HepG2 (cell line): ENCODE results near the gene WDR81. TPM values are rescaled to one million over a fixed set of nuclear protein-coding genes. Genes with fewer than 3 reads are reported as not detected.
A peak's percentile ranks its signal among the peaks of the same experiment; 100 is the strongest.

Experiments
- SKI ChIP-seq: fragments of 450-650 bp; IDR thresholded peaks from one replicate; pipeline ENCODE4 v1.6.1; 2018; ENCODE audit warnings: mild to moderate bottlenecking; ENCODE audit not compliant: partially characterized antibody
- SOX5 ChIP-seq: IDR thresholded peaks from 2 replicates; pipeline ENCODE4 v1.6.1; 2016; ENCODE audit warnings: borderline replicate concordance
- SYNCRIP ChIP-seq: fragments of 200-400 bp; formaldehyde crosslinking; IDR thresholded peaks from 2 replicates; pipeline ENCODE4 v1.6.1; 2018; ENCODE audit warnings: mild to moderate bottlenecking, low read depth, low read length; ENCODE audit not compliant: insufficient read depth
- TEAD3 ChIP-seq: optimal IDR thresholded peaks from 2 replicates; pipeline ENCODE3; 2016; ENCODE audit warnings: borderline replicate concordance
- ZNF101 ChIP-seq: sonication (generic); formaldehyde crosslinking; IDR thresholded peaks from 2 replicates; pipeline ENCODE4 v1.4.0; 2020; ENCODE audit warnings: mild to moderate bottlenecking, low read depth, missing genetic modification reagents, borderline replicate concordance
- ZNF30 ChIP-seq: sonication (generic); formaldehyde crosslinking; IDR thresholded peaks from 2 replicates; pipeline ENCODE4 v1.5.0; 2020; ENCODE audit warnings: mild to moderate bottlenecking, missing genetic modification reagents
- ZNF737 ChIP-seq: sonication (generic); formaldehyde crosslinking; IDR thresholded peaks from 2 replicates; pipeline ENCODE4 v1.5.0; 2020; ENCODE audit warnings: missing genetic modification reagents, mild to moderate bottlenecking, borderline replicate concordance
- ZSCAN21 ChIP-seq: sonication (generic); formaldehyde crosslinking; IDR thresholded peaks from 2 replicates; pipeline ENCODE4 v1.8.0; 2022; ENCODE audit warnings: mild to moderate bottlenecking, missing genetic modification reagents, moderate library complexity, borderline replicate concordance
- polyA plus RNA-seq, 8 experiments: library from polyadenylated mRNA; depleted of rRNA in 3 of 8; stranded (reverse) in 7 of 8; unstranded in 1 of 8; fragments of >200 nt; fragmentation: Illumina TruSeq in 4 of 8; extraction: Trizol in 4 of 8; gene quantifications; 2 replicates each; pipeline versions ENCODE4 v1.2.1 to v1.2.3, GENCODE V29; 2011 to 2016; ENCODE audit warnings: low read depth in 4 of 8, missing spikeins in 1 of 8, mixed read lengths in 1 of 8; ENCODE audit not compliant: insufficient read depth in 1 of 8
- total RNA-seq, 5 experiments: library from RNA; depleted of rRNA; stranded (reverse); fragments of >200 nt; fragmentation: Illumina TruSeq; extraction: Trizol; gene quantifications; 2 replicates each; pipeline ENCODE4 v1.2.3, GENCODE V29; 2016; ENCODE audit warnings: low read depth in 1 of 5
- TF ChIP-seq, protein P1 (sequence below): sonication (generic); formaldehyde crosslinking; IDR thresholded peaks from 2 replicates; pipeline ENCODE4 v1.5.1; 2020; ENCODE audit warnings: missing genetic modification reagents, mild to moderate bottlenecking, borderline replicate concordance
- TF ChIP-seq, protein P2 (sequence below): sonication (generic); formaldehyde crosslinking; IDR thresholded peaks from 2 replicates; pipeline ENCODE4 v1.5.0; 2020; ENCODE audit warnings: missing genetic modification reagents
- TF ChIP-seq, protein P3 (sequence below): IDR thresholded peaks from 2 replicates; pipeline ENCODE4 v1.6.1; 2016; ENCODE audit warnings: mild to moderate bottlenecking, missing biosample characterization, missing genetic modification reagents
- TF ChIP-seq, protein P4 (sequence below): sonication (generic); formaldehyde crosslinking; IDR thresholded peaks from 2 replicates; pipeline ENCODE4 v1.5.0; 2020; ENCODE audit warnings: mild to moderate bottlenecking, missing genetic modification reagents
- TF ChIP-seq, protein P5 (sequence below): sonication (generic); formaldehyde crosslinking; conservative IDR thresholded peaks from 2 replicates; pipeline ENCODE4 v1.4.0; 2020; ENCODE audit warnings: missing genetic modification reagents
- TF ChIP-seq, protein P6 (sequence below): sonication (generic); formaldehyde crosslinking; IDR thresholded peaks from 2 replicates; pipeline ENCODE4 v1.5.0; 2020; ENCODE audit warnings: mild to moderate bottlenecking, missing genetic modification reagents
- TF ChIP-seq, protein P7 (sequence below): IDR thresholded peaks from 2 replicates; pipeline ENCODE4 v1.6.1; 2012; ENCODE audit warnings: low read depth, low read length, improper control_type of control experiment

Gene WDR81
- total and polyA plus RNA-seq, 2 of the 13 experiments (the other 11 are each of a cell fraction or from before 2014, with no cell fraction given) = 9.1 to 16.7 TPM

DNA sequence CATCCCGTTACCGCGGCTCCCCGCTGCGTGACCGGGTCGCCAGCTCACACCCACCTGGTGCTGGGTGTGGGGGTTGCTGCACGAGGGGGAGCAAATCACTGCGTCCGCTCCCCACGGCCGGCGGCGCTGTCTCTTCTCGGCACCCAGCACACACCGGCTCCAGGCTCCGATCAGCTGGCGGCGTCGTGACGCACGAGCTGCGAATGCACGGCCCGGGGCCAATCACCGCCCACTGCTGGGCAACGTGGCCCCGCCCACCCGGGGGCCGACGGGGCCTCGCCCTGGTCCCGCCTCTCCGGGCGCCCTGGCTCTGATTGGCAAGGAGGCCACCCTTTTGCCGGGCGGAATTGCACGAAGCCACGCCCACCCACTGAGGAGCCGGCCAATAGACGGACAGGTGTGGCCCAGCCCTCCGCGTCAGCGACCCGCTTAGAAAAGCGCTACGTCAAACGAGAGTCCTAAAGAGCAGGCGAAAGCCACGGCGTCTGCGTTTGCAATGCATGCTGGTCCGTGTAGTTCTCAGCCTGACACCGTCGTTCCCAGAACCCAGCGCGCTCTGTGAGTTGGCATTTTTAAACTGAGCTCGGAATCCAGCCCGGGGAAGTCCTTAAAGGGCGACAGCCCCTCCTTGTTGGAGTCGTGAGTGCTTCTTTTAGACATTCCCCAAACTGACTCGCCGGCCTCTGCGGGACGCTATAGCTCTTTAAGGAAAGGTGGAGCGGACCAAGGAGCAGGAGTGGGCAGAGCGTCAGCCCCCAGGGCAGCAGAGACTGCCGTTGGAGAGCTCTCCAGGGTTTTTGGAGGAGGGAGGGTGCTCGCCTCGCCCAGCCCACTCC is 8.2 kb upstream of the WDR81 start (continued):
- TF ChIP-seq, protein P1, sequence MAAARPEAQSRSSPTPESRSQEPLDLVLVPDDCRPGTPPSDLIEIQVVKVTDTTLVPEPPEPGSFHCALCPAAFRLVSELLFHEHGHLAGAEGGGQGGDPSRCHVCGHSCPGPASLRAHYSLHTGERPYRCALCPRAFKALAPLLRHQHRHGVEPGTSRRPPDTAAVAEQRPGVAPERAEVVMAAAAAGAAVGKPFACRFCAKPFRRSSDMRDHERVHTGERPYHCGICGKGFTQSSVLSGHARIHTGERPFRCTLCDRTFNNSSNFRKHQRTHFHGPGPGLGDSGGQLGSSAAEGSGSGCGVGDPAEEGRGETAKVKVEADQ (CRISPR knock-in tag) = no peak; the same call in 1 of the 2 replicates
- TF ChIP-seq, protein P2, sequence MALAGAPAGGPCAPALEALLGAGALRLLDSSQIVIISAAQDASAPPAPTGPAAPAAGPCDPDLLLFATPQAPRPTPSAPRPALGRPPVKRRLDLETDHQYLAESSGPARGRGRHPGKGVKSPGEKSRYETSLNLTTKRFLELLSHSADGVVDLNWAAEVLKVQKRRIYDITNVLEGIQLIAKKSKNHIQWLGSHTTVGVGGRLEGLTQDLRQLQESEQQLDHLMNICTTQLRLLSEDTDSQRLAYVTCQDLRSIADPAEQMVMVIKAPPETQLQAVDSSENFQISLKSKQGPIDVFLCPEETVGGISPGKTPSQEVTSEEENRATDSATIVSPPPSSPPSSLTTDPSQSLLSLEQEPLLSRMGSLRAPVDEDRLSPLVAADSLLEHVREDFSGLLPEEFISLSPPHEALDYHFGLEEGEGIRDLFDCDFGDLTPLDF = peak; percentile 65
- no peak for TF ChIP-seq ZNF737 (CRISPR knock-in tag)
- TF ChIP-seq SKI = peak; percentile 23
- TF ChIP-seq, protein P3, sequence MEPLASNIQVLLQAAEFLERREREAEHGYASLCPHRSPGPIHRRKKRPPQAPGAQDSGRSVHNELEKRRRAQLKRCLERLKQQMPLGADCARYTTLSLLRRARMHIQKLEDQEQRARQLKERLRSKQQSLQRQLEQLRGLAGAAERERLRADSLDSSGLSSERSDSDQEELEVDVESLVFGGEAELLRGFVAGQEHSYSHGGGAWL = peak; percentile 94
- TF ChIP-seq, protein P4, sequence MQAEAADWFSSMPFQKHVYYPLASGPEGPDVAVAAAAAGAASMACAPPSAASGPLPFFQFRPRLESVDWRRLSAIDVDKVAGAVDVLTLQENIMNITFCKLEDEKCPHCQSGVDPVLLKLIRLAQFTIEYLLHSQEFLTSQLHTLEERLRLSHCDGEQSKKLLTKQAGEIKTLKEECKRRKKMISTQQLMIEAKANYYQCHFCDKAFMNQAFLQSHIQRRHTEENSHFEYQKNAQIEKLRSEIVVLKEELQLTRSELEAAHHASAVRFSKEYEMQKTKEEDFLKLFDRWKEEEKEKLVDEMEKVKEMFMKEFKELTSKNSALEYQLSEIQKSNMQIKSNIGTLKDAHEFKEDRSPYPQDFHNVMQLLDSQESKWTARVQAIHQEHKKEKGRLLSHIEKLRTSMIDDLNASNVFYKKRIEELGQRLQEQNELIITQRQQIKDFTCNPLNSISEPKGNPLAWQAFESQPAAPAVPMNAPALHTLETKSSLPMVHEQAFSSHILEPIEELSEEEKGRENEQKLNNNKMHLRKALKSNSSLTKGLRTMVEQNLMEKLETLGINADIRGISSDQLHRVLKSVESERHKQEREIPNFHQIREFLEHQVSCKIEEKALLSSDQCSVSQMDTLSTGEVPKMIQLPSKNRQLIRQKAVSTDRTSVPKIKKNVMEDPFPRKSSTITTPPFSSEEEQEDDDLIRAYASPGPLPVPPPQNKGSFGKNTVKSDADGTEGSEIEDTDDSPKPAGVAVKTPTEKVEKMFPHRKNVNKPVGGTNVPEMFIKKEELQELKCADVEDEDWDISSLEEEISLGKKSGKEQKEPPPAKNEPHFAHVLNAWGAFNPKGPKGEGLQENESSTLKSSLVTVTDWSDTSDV = no peak
- TF ChIP-seq TEAD3 (CRISPR knock-in tag) = peak; percentile 84
- TF ChIP-seq ZSCAN21 (CRISPR knock-in tag) = peak; percentile 35; the same call in 1 of the 2 replicates
- TF ChIP-seq, protein P5, sequence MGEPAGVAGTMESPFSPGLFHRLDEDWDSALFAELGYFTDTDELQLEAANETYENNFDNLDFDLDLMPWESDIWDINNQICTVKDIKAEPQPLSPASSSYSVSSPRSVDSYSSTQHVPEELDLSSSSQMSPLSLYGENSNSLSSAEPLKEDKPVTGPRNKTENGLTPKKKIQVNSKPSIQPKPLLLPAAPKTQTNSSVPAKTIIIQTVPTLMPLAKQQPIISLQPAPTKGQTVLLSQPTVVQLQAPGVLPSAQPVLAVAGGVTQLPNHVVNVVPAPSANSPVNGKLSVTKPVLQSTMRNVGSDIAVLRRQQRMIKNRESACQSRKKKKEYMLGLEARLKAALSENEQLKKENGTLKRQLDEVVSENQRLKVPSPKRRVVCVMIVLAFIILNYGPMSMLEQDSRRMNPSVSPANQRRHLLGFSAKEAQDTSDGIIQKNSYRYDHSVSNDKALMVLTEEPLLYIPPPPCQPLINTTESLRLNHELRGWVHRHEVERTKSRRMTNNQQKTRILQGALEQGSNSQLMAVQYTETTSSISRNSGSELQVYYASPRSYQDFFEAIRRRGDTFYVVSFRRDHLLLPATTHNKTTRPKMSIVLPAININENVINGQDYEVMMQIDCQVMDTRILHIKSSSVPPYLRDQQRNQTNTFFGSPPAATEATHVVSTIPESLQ (CRISPR knock-in tag) = no peak
- TF ChIP-seq SOX5 = no peak
- no peak for TF ChIP-seq SYNCRIP
- TF ChIP-seq, protein P6, sequence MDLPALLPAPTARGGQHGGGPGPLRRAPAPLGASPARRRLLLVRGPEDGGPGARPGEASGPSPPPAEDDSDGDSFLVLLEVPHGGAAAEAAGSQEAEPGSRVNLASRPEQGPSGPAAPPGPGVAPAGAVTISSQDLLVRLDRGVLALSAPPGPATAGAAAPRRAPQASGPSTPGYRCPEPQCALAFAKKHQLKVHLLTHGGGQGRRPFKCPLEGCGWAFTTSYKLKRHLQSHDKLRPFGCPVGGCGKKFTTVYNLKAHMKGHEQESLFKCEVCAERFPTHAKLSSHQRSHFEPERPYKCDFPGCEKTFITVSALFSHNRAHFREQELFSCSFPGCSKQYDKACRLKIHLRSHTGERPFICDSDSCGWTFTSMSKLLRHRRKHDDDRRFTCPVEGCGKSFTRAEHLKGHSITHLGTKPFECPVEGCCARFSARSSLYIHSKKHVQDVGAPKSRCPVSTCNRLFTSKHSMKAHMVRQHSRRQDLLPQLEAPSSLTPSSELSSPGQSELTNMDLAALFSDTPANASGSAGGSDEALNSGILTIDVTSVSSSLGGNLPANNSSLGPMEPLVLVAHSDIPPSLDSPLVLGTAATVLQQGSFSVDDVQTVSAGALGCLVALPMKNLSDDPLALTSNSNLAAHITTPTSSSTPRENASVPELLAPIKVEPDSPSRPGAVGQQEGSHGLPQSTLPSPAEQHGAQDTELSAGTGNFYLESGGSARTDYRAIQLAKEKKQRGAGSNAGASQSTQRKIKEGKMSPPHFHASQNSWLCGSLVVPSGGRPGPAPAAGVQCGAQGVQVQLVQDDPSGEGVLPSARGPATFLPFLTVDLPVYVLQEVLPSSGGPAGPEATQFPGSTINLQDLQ (CRISPR knock-in tag) = no peak
- TF ChIP-seq, protein P7, sequence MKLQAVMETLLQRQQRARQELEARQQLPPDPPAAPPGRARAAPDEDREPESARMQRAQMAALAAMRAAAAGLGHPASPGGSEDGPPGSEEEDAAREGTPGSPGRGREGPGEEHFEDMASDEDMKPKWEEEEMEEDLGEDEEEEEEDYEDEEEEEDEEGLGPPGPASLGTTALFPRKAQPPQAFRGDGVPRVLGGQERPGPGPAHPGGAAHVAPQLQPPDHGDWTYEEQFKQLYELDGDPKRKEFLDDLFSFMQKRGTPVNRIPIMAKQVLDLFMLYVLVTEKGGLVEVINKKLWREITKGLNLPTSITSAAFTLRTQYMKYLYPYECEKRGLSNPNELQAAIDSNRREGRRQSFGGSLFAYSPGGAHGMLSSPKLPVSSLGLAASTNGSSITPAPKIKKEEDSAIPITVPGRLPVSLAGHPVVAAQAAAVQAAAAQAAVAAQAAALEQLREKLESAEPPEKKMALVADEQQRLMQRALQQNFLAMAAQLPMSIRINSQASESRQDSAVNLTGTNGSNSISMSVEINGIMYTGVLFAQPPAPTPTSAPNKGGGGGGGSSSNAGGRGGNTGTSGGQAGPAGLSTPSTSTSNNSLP = no peak
- TF ChIP-seq ZNF30 (CRISPR knock-in tag) = no peak
- TF ChIP-seq ZNF101 (CRISPR knock-in tag) = no peak
